K562 (cell line): ENCODE measurements around the gene KCTD11. TPM values are rescaled to one million over a fixed set of nuclear protein-coding genes. Genes with fewer than 3 reads are reported as not detected.
A peak's percentile ranks its signal among the peaks of the same experiment; 100 is the strongest.

Source experiments
- JUND ChIP-seq, 2 experiments: IDR thresholded peaks; 2 replicates in 1 of 2; 3 replicates in 1 of 2; pipeline ENCODE4 v1.6.1; 2011; ENCODE audit warnings: borderline replicate concordance in 2 of 2, low read depth in 2 of 2, low read length in 2 of 2, improper control_type of control experiment in 1 of 2, missing biosample characterization in 1 of 2, missing genetic modification characterization in 1 of 2, missing genetic modification reagents in 1 of 2
- L3MBTL2 ChIP-seq: fragments of 450-650 bp; IDR thresholded peaks from 2 replicates; pipeline ENCODE4 v1.6.1; 2016; ENCODE audit warnings: mild to moderate bottlenecking, moderate library complexity
- MYC ChIP-seq, 2 experiments: fragments of 250-450 bp in 1 of 2; sonication (Bioruptor Pico) in 1 of 2; IDR thresholded peaks; 2 replicates each; pipeline versions ENCODE4 v1.5.1 to v1.6.1; 2012 to 2021; ENCODE audit warnings: low read depth in 2 of 2, borderline replicate concordance in 1 of 2, improper control_type of control experiment in 1 of 2, low read length in 1 of 2, mild to moderate bottlenecking in 1 of 2, moderate library complexity in 1 of 2
- PRMT5 ChIP-seq: sonication (generic); formaldehyde crosslinking; IDR thresholded peaks from 2 replicates; pipeline ENCODE4 v1.5.0; 2020; ENCODE audit warnings: missing genetic modification reagents
- RB1 ChIP-seq: fragments of 450-650 bp; IDR thresholded peaks from 2 replicates; pipeline ENCODE4 v1.6.1; 2017; ENCODE audit warnings: low read depth, mild to moderate bottlenecking
- RCOR1 ChIP-seq, 2 experiments: IDR thresholded peaks; 2 replicates each; pipeline ENCODE4 v1.6.1; 2012; ENCODE audit warnings: low read depth in 2 of 2, low read length in 2 of 2, borderline replicate concordance in 1 of 2, improper control_type of control experiment in 1 of 2
- STAG1 ChIP-seq: sonication (generic); formaldehyde crosslinking; IDR thresholded peaks from 2 replicates; pipeline ENCODE4 v1.5.0; 2020; ENCODE audit warnings: missing genetic modification reagents, borderline replicate concordance
- ZBTB7A ChIP-seq: IDR thresholded peaks from 2 replicates; pipeline ENCODE4 v1.6.1; 2011; ENCODE audit warnings: low read depth, mild to moderate bottlenecking, low read length, moderate library complexity, borderline replicate concordance; ENCODE audit not compliant: control insufficient read depth
- polyA plus RNA-seq, 8 experiments: library from polyadenylated mRNA; depleted of rRNA in 4 of 8; stranded (reverse) in 5 of 8; unstranded in 3 of 8; fragments of >200 nt; fragmentation: Nextera tagmentation in 2 of 8; fragmentation: Illumina TruSeq in 1 of 8; extraction: Ambion mirVana in 2 of 8; extraction: Trizol in 1 of 8; gene quantifications; 2 replicates each; pipeline versions ENCODE4 v1.2.1 to v1.2.3, GENCODE V29; 2011 to 2014; ENCODE audit warnings: inconsistent platforms in 1 of 8, missing spikeins in 1 of 8
- total RNA-seq, 7 experiments: library from RNA; depleted of rRNA in 6 of 7; stranded (reverse); fragments of >200 nt in 6 of 7; fragmentation: Illumina TruSeq in 2 of 7; extraction: Trizol in 2 of 7; gene quantifications; 2 replicates each; pipeline versions ENCODE4 v1.2.1 to v1.2.3, GENCODE V29; 2011 to 2021; ENCODE audit warnings: low replicate concordance in 1 of 7
- TF ChIP-seq, protein P1 (sequence below): IDR thresholded peaks from 2 replicates; pipeline ENCODE4 v1.6.1; 2011; ENCODE audit warnings: borderline replicate concordance, low read depth, mild to moderate bottlenecking, moderate library complexity, low read length; ENCODE audit not compliant: insufficient read depth, poor library complexity, severe bottlenecking
- TF ChIP-seq, protein P2 (sequence below): fragments of 250-450 bp; sonication (Bioruptor Pico); IDR thresholded peaks from 2 replicates; pipeline ENCODE4 v1.5.0; 2021; ENCODE audit warnings: mild to moderate bottlenecking, moderate library complexity
- TF ChIP-seq, protein P3 (sequence below), 2 experiments: fragments of 450-650 bp; formaldehyde crosslinking in 1 of 2; IDR thresholded peaks; 2 replicates each; pipeline versions ENCODE4 v1.4.0 to v1.6.1; 2014 to 2020; ENCODE audit warnings: mild to moderate bottlenecking in 2 of 2, borderline replicate concordance in 1 of 2, low read depth in 1 of 2

KCTD11 gene
- total and polyA plus RNA-seq, 9 of the 15 experiments (the other 6 are each of a cell fraction or from before 2014, with no cell fraction given): 0.01 to 3.2 (median 2.5) TPM; not detected in 1

DNA sequence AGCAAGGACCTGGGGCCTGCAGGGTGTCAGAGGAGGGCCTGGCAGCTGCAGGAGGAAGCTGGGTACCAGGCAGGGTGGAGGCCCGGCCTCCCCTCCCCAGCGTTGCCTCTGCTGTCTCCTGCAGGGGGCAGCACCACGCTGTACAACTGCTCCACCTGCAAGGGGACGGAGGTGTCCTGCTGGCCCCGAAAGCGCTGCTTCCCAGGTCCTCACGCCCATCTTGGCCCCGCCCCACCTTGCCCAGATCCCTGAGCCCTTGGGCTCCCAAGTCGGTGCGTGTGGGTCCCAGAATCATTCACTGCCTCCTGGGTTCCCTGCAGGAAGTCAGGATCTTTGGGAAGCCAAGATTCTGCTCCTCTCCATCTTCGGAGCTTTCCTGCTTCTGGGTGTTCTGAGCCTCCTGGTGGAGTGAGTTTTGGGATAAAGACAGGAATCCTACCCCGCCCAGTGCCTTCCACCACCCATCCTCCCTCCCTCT, 4.1 kb downstream of the KCTD11 start (continued):
- TF ChIP-seq, protein P1, sequence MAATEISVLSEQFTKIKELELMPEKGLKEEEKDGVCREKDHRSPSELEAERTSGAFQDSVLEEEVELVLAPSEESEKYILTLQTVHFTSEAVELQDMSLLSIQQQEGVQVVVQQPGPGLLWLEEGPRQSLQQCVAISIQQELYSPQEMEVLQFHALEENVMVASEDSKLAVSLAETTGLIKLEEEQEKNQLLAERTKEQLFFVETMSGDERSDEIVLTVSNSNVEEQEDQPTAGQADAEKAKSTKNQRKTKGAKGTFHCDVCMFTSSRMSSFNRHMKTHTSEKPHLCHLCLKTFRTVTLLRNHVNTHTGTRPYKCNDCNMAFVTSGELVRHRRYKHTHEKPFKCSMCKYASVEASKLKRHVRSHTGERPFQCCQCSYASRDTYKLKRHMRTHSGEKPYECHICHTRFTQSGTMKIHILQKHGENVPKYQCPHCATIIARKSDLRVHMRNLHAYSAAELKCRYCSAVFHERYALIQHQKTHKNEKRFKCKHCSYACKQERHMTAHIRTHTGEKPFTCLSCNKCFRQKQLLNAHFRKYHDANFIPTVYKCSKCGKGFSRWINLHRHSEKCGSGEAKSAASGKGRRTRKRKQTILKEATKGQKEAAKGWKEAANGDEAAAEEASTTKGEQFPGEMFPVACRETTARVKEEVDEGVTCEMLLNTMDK: peak; percentile 35
- peak; percentile 77 for TF ChIP-seq STAG1 (CRISPR knock-in tag)
- no peak for TF ChIP-seq PRMT5 (CRISPR knock-in tag)
- TF ChIP-seq, protein P2, sequence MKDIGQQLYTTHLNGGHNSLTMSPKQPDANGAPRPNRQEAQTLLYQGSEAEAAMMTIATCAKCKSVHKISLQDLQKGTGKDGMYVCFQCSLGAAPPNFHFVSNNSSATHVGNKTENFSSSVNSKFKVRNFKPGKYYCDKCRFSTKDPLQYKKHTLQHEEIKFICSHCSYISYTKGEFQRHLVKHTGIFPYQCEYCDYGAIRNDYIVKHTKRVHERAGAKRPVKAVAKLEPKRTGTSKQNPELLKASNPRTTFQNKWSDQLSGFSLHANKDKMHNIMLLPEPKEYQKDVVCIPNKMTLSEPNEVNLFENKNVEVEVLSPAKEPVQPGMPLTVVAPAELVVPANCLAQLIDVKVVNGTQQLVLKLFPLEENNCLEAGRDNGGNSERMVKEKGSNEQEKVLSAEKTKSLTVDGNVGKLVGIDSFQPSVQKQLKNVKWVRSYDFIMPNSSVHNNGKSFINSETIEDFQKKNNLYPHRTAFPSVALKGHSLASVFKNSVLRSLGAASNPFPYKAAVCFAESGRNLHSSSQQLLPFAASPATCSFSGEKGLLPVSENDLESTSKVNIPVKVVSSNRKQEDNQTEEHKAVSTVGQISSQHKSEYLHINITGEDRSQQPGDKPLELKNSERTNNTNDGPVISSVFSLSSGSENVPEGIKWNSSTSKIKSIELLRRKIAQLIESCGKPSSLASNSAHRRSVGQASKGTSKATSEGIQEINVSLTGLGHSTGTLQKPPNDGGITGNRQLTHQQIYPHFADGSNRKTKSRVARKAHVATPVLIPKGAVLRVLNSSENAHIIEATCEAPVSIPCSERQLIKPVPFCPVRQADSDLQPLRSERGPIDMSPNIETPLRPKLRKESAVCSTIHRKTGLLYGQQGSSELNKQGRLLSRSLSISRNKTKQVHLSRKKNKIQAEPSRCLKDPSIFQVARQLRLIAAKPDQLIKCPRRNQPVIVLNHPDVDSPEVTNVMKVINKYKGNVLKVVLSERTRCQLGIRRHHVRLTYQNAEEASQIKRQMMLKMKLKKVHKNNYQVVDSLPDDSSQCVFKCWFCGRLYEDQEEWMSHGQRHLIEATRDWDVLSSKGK: no peak
- peak; percentile 35; the same call in 1 of the 2 replicates for TF ChIP-seq MYC (IDR thresholded peaks at IDR 0.05; ENCODE audit: low read depth, low read length)
- no peak for TF ChIP-seq MYC (CRISPR knock-in tag; IDR thresholded peaks at IDR 0.05; ENCODE audit: borderline replicate concordance, low read depth)
- TF ChIP-seq ZBTB7A: peak; percentile 38; the same call in 1 of the 2 replicates
- peak; percentile 42; the same call in 1 of the 2 replicates for TF ChIP-seq RB1
- no peak for TF ChIP-seq L3MBTL2
- peak in 1 of 2 experiments; percentile 61; a peak in 2 of 4 replicates for TF ChIP-seq RCOR1 (IDR thresholded peaks at IDR 0.05; ENCODE audit: borderline replicate concordance in 1 of 2, low read depth in 2 of 2, low read length in 2 of 2)
- TF ChIP-seq JUND (IDR thresholded peaks at IDR 0.05; ENCODE audit: borderline replicate concordance, low read depth, low read length): 0 out of 2 replicates have a peak, but pooled peaks have one; percentile 20
- TF ChIP-seq JUND (tag; IDR thresholded peaks at IDR 0.05; ENCODE audit: borderline replicate concordance, low read depth, low read length): no peak; the same call in 2 of the 3 replicates
- TF ChIP-seq, protein P3, sequence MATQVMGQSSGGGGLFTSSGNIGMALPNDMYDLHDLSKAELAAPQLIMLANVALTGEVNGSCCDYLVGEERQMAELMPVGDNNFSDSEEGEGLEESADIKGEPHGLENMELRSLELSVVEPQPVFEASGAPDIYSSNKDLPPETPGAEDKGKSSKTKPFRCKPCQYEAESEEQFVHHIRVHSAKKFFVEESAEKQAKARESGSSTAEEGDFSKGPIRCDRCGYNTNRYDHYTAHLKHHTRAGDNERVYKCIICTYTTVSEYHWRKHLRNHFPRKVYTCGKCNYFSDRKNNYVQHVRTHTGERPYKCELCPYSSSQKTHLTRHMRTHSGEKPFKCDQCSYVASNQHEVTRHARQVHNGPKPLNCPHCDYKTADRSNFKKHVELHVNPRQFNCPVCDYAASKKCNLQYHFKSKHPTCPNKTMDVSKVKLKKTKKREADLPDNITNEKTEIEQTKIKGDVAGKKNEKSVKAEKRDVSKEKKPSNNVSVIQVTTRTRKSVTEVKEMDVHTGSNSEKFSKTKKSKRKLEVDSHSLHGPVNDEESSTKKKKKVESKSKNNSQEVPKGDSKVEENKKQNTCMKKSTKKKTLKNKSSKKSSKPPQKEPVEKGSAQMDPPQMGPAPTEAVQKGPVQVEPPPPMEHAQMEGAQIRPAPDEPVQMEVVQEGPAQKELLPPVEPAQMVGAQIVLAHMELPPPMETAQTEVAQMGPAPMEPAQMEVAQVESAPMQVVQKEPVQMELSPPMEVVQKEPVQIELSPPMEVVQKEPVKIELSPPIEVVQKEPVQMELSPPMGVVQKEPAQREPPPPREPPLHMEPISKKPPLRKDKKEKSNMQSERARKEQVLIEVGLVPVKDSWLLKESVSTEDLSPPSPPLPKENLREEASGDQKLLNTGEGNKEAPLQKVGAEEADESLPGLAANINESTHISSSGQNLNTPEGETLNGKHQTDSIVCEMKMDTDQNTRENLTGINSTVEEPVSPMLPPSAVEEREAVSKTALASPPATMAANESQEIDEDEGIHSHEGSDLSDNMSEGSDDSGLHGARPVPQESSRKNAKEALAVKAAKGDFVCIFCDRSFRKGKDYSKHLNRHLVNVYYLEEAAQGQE (IDR thresholded peaks at IDR 0.05; ENCODE audit: borderline replicate concordance): peak; percentile 86
- TF ChIP-seq, protein P3 (CRISPR knock-in tag; IDR thresholded peaks at IDR 0.05; ENCODE audit: low read depth): no peak
